Sigmoid colon (tissue), 4 donors: Measurements from ENCODE around the gene TTLL4.

ENCODE experiments used
- POLR2A ChIP-seq, 2 donors: fragments of 450-650 bp; IDR thresholded peaks; one replicate each; pipeline ENCODE4 v1.6.1; 2016; ENCODE audit warnings: antibody characterized with exemption in 2 of 2, mild to moderate bottlenecking in 2 of 2, moderate library complexity in 2 of 2
- POLR2AphosphoS5 ChIP-seq, 4 donors: sonication (generic); formaldehyde crosslinking; IDR thresholded peaks; one replicate each; pipeline ENCODE4 v1.6.1; 2017; ENCODE audit warnings: antibody characterized with exemption in 4 of 4
- TF ChIP-seq, protein P1 (sequence below), 4 experiments: fragments of 450-650 bp in 3 of 4; fragments of 200-600 bp in 1 of 4; IDR thresholded peaks; one replicate each; pipeline ENCODE4 v1.5.1; 2016 to 2019; ENCODE audit warnings: antibody characterized with exemption in 4 of 4, mild to moderate bottlenecking in 3 of 4, moderate library complexity in 2 of 4

DNA sequence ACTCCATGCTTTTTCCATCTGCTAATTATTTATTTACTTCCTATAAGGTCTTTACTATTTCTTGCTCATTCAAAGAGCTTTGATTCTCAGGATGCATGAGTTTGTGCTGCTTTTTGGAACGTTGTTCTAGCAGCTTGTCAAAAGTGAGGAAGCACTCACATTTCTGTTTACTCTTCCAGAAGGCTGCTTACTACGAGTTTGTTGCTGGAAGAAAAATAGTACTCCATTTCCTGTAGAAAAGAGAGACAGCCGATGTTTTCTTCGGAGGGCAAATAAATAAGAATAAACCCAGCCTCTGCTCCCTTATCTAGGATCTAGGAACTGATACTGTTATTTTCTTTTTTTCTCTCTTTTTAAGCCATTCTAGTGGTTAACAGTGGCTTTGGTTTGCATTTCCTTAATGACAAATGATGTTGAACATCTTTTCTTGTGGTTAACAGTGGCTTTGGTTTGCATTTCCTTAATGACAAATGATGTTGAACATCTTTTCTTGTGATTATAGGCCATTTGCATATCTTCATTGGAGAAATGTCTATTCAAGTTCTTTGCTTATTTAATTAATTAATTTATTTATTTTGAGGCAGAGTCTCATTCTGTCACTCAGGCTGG, 91.9 kb downstream of the TTLL4 start:
- TF ChIP-seq, protein P1, sequence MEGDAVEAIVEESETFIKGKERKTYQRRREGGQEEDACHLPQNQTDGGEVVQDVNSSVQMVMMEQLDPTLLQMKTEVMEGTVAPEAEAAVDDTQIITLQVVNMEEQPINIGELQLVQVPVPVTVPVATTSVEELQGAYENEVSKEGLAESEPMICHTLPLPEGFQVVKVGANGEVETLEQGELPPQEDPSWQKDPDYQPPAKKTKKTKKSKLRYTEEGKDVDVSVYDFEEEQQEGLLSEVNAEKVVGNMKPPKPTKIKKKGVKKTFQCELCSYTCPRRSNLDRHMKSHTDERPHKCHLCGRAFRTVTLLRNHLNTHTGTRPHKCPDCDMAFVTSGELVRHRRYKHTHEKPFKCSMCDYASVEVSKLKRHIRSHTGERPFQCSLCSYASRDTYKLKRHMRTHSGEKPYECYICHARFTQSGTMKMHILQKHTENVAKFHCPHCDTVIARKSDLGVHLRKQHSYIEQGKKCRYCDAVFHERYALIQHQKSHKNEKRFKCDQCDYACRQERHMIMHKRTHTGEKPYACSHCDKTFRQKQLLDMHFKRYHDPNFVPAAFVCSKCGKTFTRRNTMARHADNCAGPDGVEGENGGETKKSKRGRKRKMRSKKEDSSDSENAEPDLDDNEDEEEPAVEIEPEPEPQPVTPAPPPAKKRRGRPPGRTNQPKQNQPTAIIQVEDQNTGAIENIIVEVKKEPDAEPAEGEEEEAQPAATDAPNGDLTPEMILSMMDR (IDR thresholded peaks at IDR 0.05): no peak
- no peak for TF ChIP-seq POLR2AphosphoS5 (IDR thresholded peaks at IDR 0.05)
- no peak for TF ChIP-seq POLR2A (IDR thresholded peaks at IDR 0.05)
